Ascending aorta (tissue), 2 donors: Measurements from ENCODE around the gene SH3RF3. TPM values are rescaled to one million over a fixed set of nuclear protein-coding genes. Genes with fewer than 3 reads are reported as not detected.

ENCODE experiments used
- DNase-seq, 2 donors: peaks; one replicate each; pipeline ENCODE4 v3.0.0-alpha.2; 2019; ENCODE audit warnings: low spot score in 2 of 2
- H3K27ac ChIP-seq, 2 donors: fragments of 200-600 bp; sonication (generic); one replicate each; pipeline ENCODE4 v1.5.1; 2016 to 2017; ENCODE audit warnings: mild to moderate bottlenecking in 1 of 2
- H3K27me3 ChIP-seq: fragments of 200-600 bp; sonication (generic); one replicate; pipeline ENCODE4 v1.5.1; 2017
- H3K36me3 ChIP-seq, 2 donors: fragments of 200-600 bp; sonication (generic); one replicate each; pipeline ENCODE4 v1.5.1; 2016
- H3K4me1 ChIP-seq, 2 donors: fragments of 200-600 bp; sonication (generic); one replicate each; pipeline ENCODE4 v1.5.1; 2016 to 2017; ENCODE audit warnings: mild to moderate bottlenecking in 1 of 2
- H3K4me3 ChIP-seq, 2 donors: fragments of 200-600 bp; sonication (generic); one replicate each; pipeline ENCODE4 v1.5.1; 2016 to 2017; ENCODE audit warnings: mild to moderate bottlenecking in 1 of 2
- H3K9me3 ChIP-seq, 2 donors: fragments of 200-600 bp; sonication (generic); one replicate each; pipeline ENCODE4 v1.5.1; 2016
- CTCF ChIP-seq, 3 experiments: fragments of 200-600 bp in 2 of 3; fragments of 450-650 bp in 1 of 3; sonication (generic) in 2 of 3; IDR thresholded peaks; one replicate each; pipeline ENCODE4 v1.5.1; 2016 to 2019; ENCODE audit warnings: antibody characterized with exemption in 3 of 3, mild to moderate bottlenecking in 1 of 3, moderate library complexity in 1 of 3
- intact Hi-C: fragments of 100-400 bp; cut with DNase I; formaldehyde crosslinking; loops from one replicate; pipeline ENCODE4 v1.15.1; 2023
- total RNA-seq: library from RNA; depleted of rRNA; stranded (reverse); fragments of >200 nt; gene quantifications from one replicate; pipeline ENCODE4 v1.1.0, GENCODE V29; 2016

The SH3RF3 gene
- total RNA-seq, 1 donor from 2014 or later = 53.5 TPM

GRCh38 chr2:109378682-109379081 is 249.7 kb downstream of the SH3RF3 start:
- H3K27ac ChIP-seq = no peak overlapping the region
- intact Hi-C loops = no loop called here
- no peaks in the 10 kb centered on the region for H3K9me3 ChIP-seq
- TF ChIP-seq CTCF (IDR thresholded peaks at IDR 0.05) = no peak
- no peaks in the 10 kb centered on the region for H3K27me3 ChIP-seq
- H3K4me1 ChIP-seq = peaks cover 12 to 15% of the 10 kb centered on the region in 2 donors
- no peak for DNase-seq
- H3K36me3 ChIP-seq = peaks cover 7 to 14% of the 10 kb centered on the region in 2 donors
- no peak overlapping the region for H3K4me3 ChIP-seq

- no peak for TF ChIP-seq CTCF (IDR thresholded peaks at IDR 0.05)
- H3K36me3 ChIP-seq = peaks cover 0 to 8% of the 10 kb centered on the region in 2 donors
- DNase-seq = peak in 1 of 2 donors; percentile 47
Measured at GRCh38 chr2:109379507-109379906, 250.5 kb downstream of the SH3RF3 start.

GRCh38 chr2:109380502-109381326 is 251.7 kb downstream of the SH3RF3 start:
- Histone ChIP-seq H3K36me3 (no peaks in the 10 kb centered on the region), H3K4me3 (no peak overlapping the region), H3K27ac (no peak overlapping the region), H3K9me3 (no peaks in the 10 kb centered on the region), H3K27me3 (no peaks in the 10 kb centered on the region), H3K4me1 (peaks cover 12 to 22% of the 10 kb centered on the region in 2 donors)
- intact Hi-C loops = no loop called here
- TF ChIP-seq CTCF (IDR thresholded peaks at IDR 0.05) = no peak
- peak in 1 of 2 donors; percentile 44 for DNase-seq

More at GRCh38 chr2:109379507-109379906, 250.5 kb downstream of the SH3RF3 start:
- intact Hi-C loops = no loop called here
- Histone ChIP-seq H3K27me3 (no peaks in the 10 kb centered on the region), H3K4me3 (no peak overlapping the region), H3K27ac (no peak overlapping the region), H3K4me1 (peaks cover 12 to 22% of the 10 kb centered on the region in 2 donors), H3K9me3 (no peaks in the 10 kb centered on the region)

- no peak for TF ChIP-seq CTCF (IDR thresholded peaks at IDR 0.05)
- Histone ChIP-seq H3K4me3 (no peak overlapping the region), H3K27me3 (no peaks in the 10 kb centered on the region), H3K4me1 (peaks cover 12 to 22% of the 10 kb centered on the region in 2 donors), H3K36me3 (no peaks in the 10 kb centered on the region), H3K9me3 (no peaks in the 10 kb centered on the region), H3K27ac (no peak overlapping the region)
- intact Hi-C loops = no loop called here
- peak in 1 of 2 donors; percentile 33 for DNase-seq
Measured at GRCh38 chr2:109381327-109381820, 252.4 kb downstream of the SH3RF3 start.

- TF ChIP-seq CTCF (IDR thresholded peaks at IDR 0.05) = no peak
- H3K4me3 ChIP-seq = no peak overlapping the region
- H3K27ac ChIP-seq = no peak overlapping the region
Measured at GRCh38 chr2:109382226-109382895, 253.4 kb downstream of the SH3RF3 start.

More at GRCh38 chr2:109382226-109382895, 253.4 kb downstream of the SH3RF3 start:
- intact Hi-C loops = no loop called here
- DNase-seq = peak in 1 of 2 donors; percentile 53
- H3K9me3 ChIP-seq = no peaks in the 10 kb centered on the region
- H3K4me1 ChIP-seq = peaks cover 12 to 22% of the 10 kb centered on the region in 2 donors
- H3K36me3 ChIP-seq = no peaks in the 10 kb centered on the region
- H3K27me3 ChIP-seq = no peaks in the 10 kb centered on the region
